Stimulated activated naive CD8-positive, alpha-beta T cell treated with anti-CD3 and anti-CD28 coated beads, Interleukin-15, Interleukin-2, amounts not matched to agents 100 U/mL and 50 U/mL, for 24 hours (primary cell): Measurements from ENCODE around the gene PRLHR.
A peak's percentile ranks its signal among the peaks of the same experiment; 100 is the strongest.

ENCODE experiments used
- ATAC-seq: fragments of 150-1000 bp; cut with Tn5 transposase; one replicate; pipeline ENCODE4 v1.10.0; 2021
- DNase-seq: peaks from one replicate; pipeline ENCODE4 v3.0.0; 2021

The PRLHR gene

GRCh38 chr10:118587881-118588651 is 7.4 kb downstream of the PRLHR start:
- DNase-seq (no peak), ATAC-seq (no peak)

GRCh38 chr10:118586911-118587310 is 8.5 kb downstream of the PRLHR start:
- no peak for DNase-seq
- no peak for ATAC-seq

GRCh38 chr10:118585794-118586193 is 9.7 kb downstream of the PRLHR start:
- DNase-seq (no peak), ATAC-seq (no peak)

GRCh38 chr10:118585234-118585633 is 10.2 kb downstream of the PRLHR start:
- no peak for DNase-seq
- ATAC-seq, result no peak

GRCh38 chr10:118584181-118584954 is 11.1 kb downstream of the PRLHR start:
- DNase-seq, result no peak

GRCh38 chr10:118583611-118584010 is 11.8 kb downstream of the PRLHR start:
- DNase-seq (no peak), ATAC-seq (no peak)

More at GRCh38 chr10:118584181-118584954, 11.1 kb downstream of the PRLHR start:
- ATAC-seq, result no peak

GRCh38 chr10:118582511-118582910 is 12.9 kb downstream of the PRLHR start:
- ATAC-seq (no peak), DNase-seq (no peak)

GRCh38 chr10:118581340-118581739 is 14.1 kb downstream of the PRLHR start:
- DNase-seq (no peak), ATAC-seq (no peak)

GRCh38 chr10:118580702-118581101 is 14.7 kb downstream of the PRLHR start:
- no peak for DNase-seq
- no peak for ATAC-seq

- DNase-seq, result no peak
Measured at GRCh38 chr10:118573512-118573911, 21.9 kb downstream of the PRLHR start.

GRCh38 chr10:118572256-118573041 is 23.0 kb downstream of the PRLHR start:
- ATAC-seq (peak; percentile 49), DNase-seq (no peak)

More at GRCh38 chr10:118573512-118573911, 21.9 kb downstream of the PRLHR start:
- ATAC-seq, result no peak

GRCh38 chr10:118571123-118571522 is 24.3 kb downstream of the PRLHR start:
- ATAC-seq, result no peak

GRCh38 chr10:118570591-118570990 is 24.9 kb downstream of the PRLHR start:
- no peak for DNase-seq
- ATAC-seq, result no peak

More at GRCh38 chr10:118571123-118571522, 24.3 kb downstream of the PRLHR start:
- DNase-seq, result no peak

GRCh38 chr10:118569882-118570252 is 25.6 kb downstream of the PRLHR start:
- no peak for ATAC-seq
- no peak for DNase-seq

GRCh38 chr10:118569241-118569881 is 26.1 kb downstream of the PRLHR start:
- ATAC-seq (no peak), DNase-seq (no peak)

GRCh38 chr10:118568327-118568848 is 27.1 kb downstream of the PRLHR start:
- DNase-seq, result peak; percentile 47
- ATAC-seq, result peak; percentile 29

- ATAC-seq, result no peak
- DNase-seq, result no peak
Measured at GRCh38 chr10:118567701-118568248, 27.7 kb downstream of the PRLHR start.

- ATAC-seq (no peak), DNase-seq (no peak)
Measured at GRCh38 chr10:118566911-118567310, 28.5 kb downstream of the PRLHR start.

GRCh38 chr10:118565301-118566075 is 30.0 kb downstream of the PRLHR start:
- DNase-seq, result no peak
- no peak for ATAC-seq

GRCh38 chr10:118564652-118565051 is 30.8 kb downstream of the PRLHR start:
- DNase-seq, result no peak
- ATAC-seq, result no peak

GRCh38 chr10:118564114-118564513 is 31.3 kb downstream of the PRLHR start:
- ATAC-seq (no peak), DNase-seq (no peak)
